ENCODE results near the gene AOC1.

AOC1 gene

GRCh38 chr7:150826061-150826849 is 26.1 kb upstream of the AOC1 start:
- ATAC-seq: no peak
- TF ChIP-seq GLIS3 (CRISPR knock-in tag; IDR thresholded peaks at IDR 0.05) (no peak), SNAI2 (CRISPR knock-in tag; IDR thresholded peaks at IDR 0.05) (no peak)

DNA sequence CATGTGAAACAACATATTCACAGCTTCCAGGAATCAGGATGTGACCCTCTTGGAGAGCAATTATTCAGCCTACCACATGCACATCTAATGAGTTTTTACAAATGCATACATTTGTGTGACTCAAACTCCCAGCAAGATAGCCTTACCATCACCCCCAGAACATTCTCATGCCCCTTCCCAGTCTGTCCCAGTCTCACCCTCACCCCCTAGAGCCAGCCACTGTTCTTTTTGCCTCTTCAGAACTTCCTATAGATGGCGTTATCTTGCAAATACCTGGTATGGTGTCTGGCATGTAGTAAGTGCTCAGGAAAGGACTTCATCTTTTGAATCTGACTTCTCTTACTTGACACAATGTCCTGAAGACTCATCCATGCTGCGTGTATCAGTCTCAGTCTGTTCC is 23.9 kb upstream of the AOC1 start:
- no peak for ATAC-seq
- TF ChIP-seq ARNTL (CRISPR knock-in tag; IDR thresholded peaks at IDR 0.05; ENCODE audit: borderline replicate concordance, low read depth) (no peak), PPARA (CRISPR knock-in tag; IDR thresholded peaks at IDR 0.05; ENCODE audit: borderline replicate concordance) (no peak), TOX (CRISPR knock-in tag; IDR thresholded peaks at IDR 0.05; ENCODE audit: borderline replicate concordance) (no peak), BACH2 (CRISPR knock-in tag; IDR thresholded peaks at IDR 0.05; ENCODE audit: borderline replicate concordance) (no peak)

- ATAC-seq: no peak
- TF ChIP-seq, protein P1, sequence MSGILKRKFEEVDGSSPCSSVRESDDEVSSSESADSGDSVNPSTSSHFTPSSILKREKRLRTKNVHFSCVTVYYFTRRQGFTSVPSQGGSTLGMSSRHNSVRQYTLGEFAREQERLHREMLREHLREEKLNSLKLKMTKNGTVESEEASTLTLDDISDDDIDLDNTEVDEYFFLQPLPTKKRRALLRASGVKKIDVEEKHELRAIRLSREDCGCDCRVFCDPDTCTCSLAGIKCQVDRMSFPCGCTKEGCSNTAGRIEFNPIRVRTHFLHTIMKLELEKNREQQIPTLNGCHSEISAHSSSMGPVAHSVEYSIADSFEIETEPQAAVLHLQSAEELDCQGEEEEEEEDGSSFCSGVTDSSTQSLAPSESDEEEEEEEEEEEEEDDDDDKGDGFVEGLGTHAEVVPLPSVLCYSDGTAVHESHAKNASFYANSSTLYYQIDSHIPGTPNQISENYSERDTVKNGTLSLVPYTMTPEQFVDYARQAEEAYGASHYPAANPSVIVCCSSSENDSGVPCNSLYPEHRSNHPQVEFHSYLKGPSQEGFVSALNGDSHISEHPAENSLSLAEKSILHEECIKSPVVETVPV (CRISPR knock-in tag; IDR thresholded peaks at IDR 0.05): no peak
- no peak for TF ChIP-seq TOX (CRISPR knock-in tag; IDR thresholded peaks at IDR 0.05; ENCODE audit: borderline replicate concordance)
- TF ChIP-seq CSDC2 (CRISPR knock-in tag; IDR thresholded peaks at IDR 0.05): no peak
- no peak for TF ChIP-seq PATZ1 (CRISPR knock-in tag; IDR thresholded peaks at IDR 0.05; ENCODE audit: borderline replicate concordance)
- TF ChIP-seq RARB (CRISPR knock-in tag; IDR thresholded peaks at IDR 0.05): no peak
- no peak for TF ChIP-seq ZFP3 (CRISPR knock-in tag; IDR thresholded peaks at IDR 0.05)
- no peak for TF ChIP-seq SNAI2 (CRISPR knock-in tag; IDR thresholded peaks at IDR 0.05)
- no peak for TF ChIP-seq BACH2 (CRISPR knock-in tag; IDR thresholded peaks at IDR 0.05; ENCODE audit: borderline replicate concordance)
- no peak for TF ChIP-seq ZNF70 (CRISPR knock-in tag; IDR thresholded peaks at IDR 0.05)
- TF ChIP-seq CREB5 (CRISPR knock-in tag; IDR thresholded peaks at IDR 0.05; ENCODE audit: low read depth): no peak
- no peak for TF ChIP-seq ZNF8 (CRISPR knock-in tag; IDR thresholded peaks at IDR 0.05)
- no peak for TF ChIP-seq ZNF565 (CRISPR knock-in tag; conservative IDR thresholded peaks at IDR 0.05; ENCODE audit: low read depth)
- no peak for TF ChIP-seq POU6F1 (CRISPR knock-in tag; IDR thresholded peaks at IDR 0.05; ENCODE audit: borderline replicate concordance, low read depth)
- TF ChIP-seq TSHZ2 (CRISPR knock-in tag; IDR thresholded peaks at IDR 0.05): no peak
- no peak for TF ChIP-seq OSR1 (CRISPR knock-in tag; IDR thresholded peaks at IDR 0.05)
- TF ChIP-seq GLIS3 (CRISPR knock-in tag; IDR thresholded peaks at IDR 0.05): no peak
- TF ChIP-seq ESRRG (CRISPR knock-in tag; IDR thresholded peaks at IDR 0.05): no peak
- no peak for TF ChIP-seq TCF4 (CRISPR knock-in tag; IDR thresholded peaks at IDR 0.05; ENCODE audit: borderline replicate concordance)
- TF ChIP-seq ZC3H10 (CRISPR knock-in tag; IDR thresholded peaks at IDR 0.05): no peak
- TF ChIP-seq ISL1 (CRISPR knock-in tag; IDR thresholded peaks at IDR 0.05): no peak
These were observed 22.9 kb upstream of the AOC1 start for GRCh38 chr7:150829426-150829825.
